Measurements from ENCODE around the gene TCAP. TPM values are rescaled to one million over a fixed set of nuclear protein-coding genes. Genes with fewer than 3 reads are reported as not detected.
"Not testable (repeated sequence)": the region's sequence is repeated elsewhere in the genome, so short reads cannot be mapped to it uniquely, and the experiment has no call there.

TCAP gene
- total RNA-seq, 1 donor from 2014 or later = 0.98 TPM

DNA sequence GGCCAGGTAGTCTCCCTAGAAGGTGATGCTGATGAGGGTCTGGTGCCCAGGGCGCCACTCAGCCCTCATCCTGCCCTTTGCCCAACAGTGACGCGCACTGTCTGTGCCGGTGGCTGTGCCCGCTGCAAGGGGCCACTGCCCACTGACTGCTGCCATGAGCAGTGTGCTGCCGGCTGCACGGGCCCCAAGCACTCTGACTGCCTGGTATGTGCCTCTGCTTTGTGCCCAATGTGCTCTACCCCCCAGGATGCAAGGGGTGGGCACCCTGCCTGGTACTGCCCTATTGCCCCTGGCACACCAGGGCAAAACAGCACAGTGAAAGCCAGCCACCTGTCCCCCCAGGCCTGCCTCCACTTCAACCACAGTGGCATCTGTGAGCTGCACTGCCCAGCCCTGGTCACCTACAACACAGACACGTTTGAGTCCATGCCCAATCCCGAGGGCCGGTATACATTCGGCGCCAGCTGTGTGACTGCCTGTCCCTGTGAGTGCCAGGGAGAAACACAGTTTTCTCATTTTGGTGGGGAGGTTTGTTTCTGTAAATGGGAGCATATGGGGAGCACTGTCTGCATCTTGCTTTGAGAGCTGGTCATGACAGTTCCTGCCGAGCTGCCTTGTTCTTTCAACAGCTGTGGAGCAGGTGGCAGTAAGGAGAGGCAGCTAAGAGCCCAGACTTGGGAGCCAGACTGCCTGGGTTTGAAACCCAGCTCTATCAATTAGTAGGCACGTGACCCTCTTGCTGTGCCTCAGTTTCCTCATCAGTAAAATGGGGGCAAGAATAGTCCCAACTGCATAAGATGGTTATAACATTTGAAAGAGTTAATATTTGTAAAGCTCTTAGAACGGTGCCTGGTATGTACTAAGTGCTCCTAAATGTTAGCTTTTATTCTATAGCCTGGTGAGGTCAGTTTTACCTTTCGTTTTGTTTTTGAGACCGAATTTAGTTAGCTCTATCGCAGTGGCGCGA is 45.1 kb downstream of the TCAP start:
- Histone ChIP-seq H3K4me1 (ENCODE audit: insufficient read depth, low read length) (peaks cover 3% of the 10 kb centered on the region), H3K27ac (ENCODE audit: low read depth, low read length) (no peak overlapping the region), H3K36me3 (ENCODE audit: insufficient read depth, low read length) (peaks cover 17% of the 10 kb centered on the region), H3K4me3 (ENCODE audit: insufficient read depth, low read depth, low read length) (no peak overlapping the region), H4K20me1 (ENCODE audit: insufficient read depth, low read length) (peaks cover 28% of the 10 kb centered on the region), H3K9me3 (ENCODE audit: insufficient read depth, low read depth, low read length) (no peaks in the 10 kb centered on the region), H3K27me3 (ENCODE audit: insufficient read depth, low read length) (no peaks in the 10 kb centered on the region), H3K9ac (ENCODE audit: low read length) (no peak overlapping the region), H3K4me2 (ENCODE audit: low read length) (no peak overlapping the region), H2AFZ (ENCODE audit: low read depth, low read length) (no peak overlapping the region), H3K79me2 (ENCODE audit: insufficient read depth, low read length) (peaks cover 13% of the 10 kb centered on the region)
- no peak for DNase-seq (ENCODE audit: low read depth)
- Mint-ChIP-seq H3K27me3 (ENCODE audit: low read depth, unreplicated experiment) (no peaks in the 10 kb centered on the region), H3K4me1 (ENCODE audit: low read depth, unreplicated experiment) (no peaks in the 10 kb centered on the region), H3K27ac (ENCODE audit: unreplicated experiment) (peak overlapping the region; percentile 58), H3K9me3 (ENCODE audit: unreplicated experiment) (no peaks in the 10 kb centered on the region), H3K4me3 (ENCODE audit: unreplicated experiment) (no peak overlapping the region), H3K36me3 (ENCODE audit: low read depth, unreplicated experiment) (peaks cover 13% of the 10 kb centered on the region)
- TF ChIP-seq EZH2 (IDR thresholded peaks at IDR 0.05; ENCODE audit: insufficient read depth, low read length) (no peak), CTCF (IDR thresholded peaks at IDR 0.05; ENCODE audit: insufficient read depth, low read depth, low read length) (no peak)
- no peak for FAIRE-seq

DNA sequence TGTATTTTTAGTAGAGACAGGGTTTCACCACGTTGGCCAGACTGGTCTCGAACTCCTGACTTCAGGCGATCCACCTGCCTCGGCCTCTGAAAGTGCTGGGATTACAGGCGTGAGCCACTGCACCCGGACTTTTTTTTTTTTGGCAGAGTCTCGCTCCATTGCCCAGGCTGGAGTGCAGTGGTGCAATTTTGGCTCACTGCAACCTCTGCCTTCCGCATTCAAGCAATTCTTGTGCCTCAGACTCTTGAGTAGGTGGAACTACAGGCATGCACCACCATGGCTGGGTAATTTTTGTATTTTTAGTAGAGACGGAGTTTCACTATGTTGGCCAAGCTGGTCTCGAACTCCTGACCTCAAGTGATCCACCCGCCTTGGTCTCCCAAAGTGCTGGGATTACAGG is 45.9 kb downstream of the TCAP start:
- not testable (repeated sequence) for H3K27ac Mint-ChIP-seq (ENCODE audit: unreplicated experiment); H3K4me3 Mint-ChIP-seq (ENCODE audit: unreplicated experiment); H3K4me1 ChIP-seq (ENCODE audit: insufficient read depth, low read length); H3K4me2 ChIP-seq (ENCODE audit: low read length); H2AFZ ChIP-seq (ENCODE audit: low read depth, low read length); H3K4me3 ChIP-seq (ENCODE audit: insufficient read depth, low read depth, low read length); FAIRE-seq; H3K27me3 ChIP-seq (ENCODE audit: insufficient read depth, low read length); H3K9me3 Mint-ChIP-seq (ENCODE audit: unreplicated experiment); H3K27me3 Mint-ChIP-seq (ENCODE audit: low read depth, unreplicated experiment); H3K4me1 Mint-ChIP-seq (ENCODE audit: low read depth, unreplicated experiment); H3K27ac ChIP-seq (ENCODE audit: low read depth, low read length); H3K9me3 ChIP-seq (ENCODE audit: insufficient read depth, low read depth, low read length); DNase-seq (ENCODE audit: low read depth); H3K79me2 ChIP-seq (ENCODE audit: insufficient read depth, low read length); H3K9ac ChIP-seq (ENCODE audit: low read length)
- H3K36me3 Mint-ChIP-seq (ENCODE audit: low read depth, unreplicated experiment) = peaks cover 13% of the 10 kb centered on the region
- peaks cover 17% of the 10 kb centered on the region for H3K36me3 ChIP-seq (ENCODE audit: insufficient read depth, low read length)
- H4K20me1 ChIP-seq (ENCODE audit: insufficient read depth, low read length) = peaks cover 20% of the 10 kb centered on the region

GRCh38 chr17:39711851-39712250 is 46.7 kb downstream of the TCAP start:
- H3K9me3 ChIP-seq (ENCODE audit: insufficient read depth, low read depth, low read length) = no peaks in the 10 kb centered on the region
- H3K4me1 Mint-ChIP-seq (ENCODE audit: low read depth, unreplicated experiment) = no peaks in the 10 kb centered on the region
- H3K4me3 ChIP-seq (ENCODE audit: insufficient read depth, low read depth, low read length) = no peak overlapping the region
- no peak overlapping the region for H3K9ac ChIP-seq (ENCODE audit: low read length)
- H3K27me3 Mint-ChIP-seq (ENCODE audit: low read depth, unreplicated experiment) = no peaks in the 10 kb centered on the region
- no peak overlapping the region for H2AFZ ChIP-seq (ENCODE audit: low read depth, low read length)
- H3K4me1 ChIP-seq (ENCODE audit: insufficient read depth, low read length) = no peaks in the 10 kb centered on the region
- no peaks in the 10 kb centered on the region for H3K9me3 Mint-ChIP-seq (ENCODE audit: unreplicated experiment)
- no peak overlapping the region for H3K4me3 Mint-ChIP-seq (ENCODE audit: unreplicated experiment)
- FAIRE-seq (no peak), DNase-seq (ENCODE audit: low read depth) (no peak)
- H3K27ac ChIP-seq (ENCODE audit: low read depth, low read length) = no peak overlapping the region
- H3K36me3 Mint-ChIP-seq (ENCODE audit: low read depth, unreplicated experiment) = peaks cover 13% of the 10 kb centered on the region
- H3K27ac Mint-ChIP-seq (ENCODE audit: unreplicated experiment) = no peak overlapping the region
- H3K27me3 ChIP-seq (ENCODE audit: insufficient read depth, low read length) = no peaks in the 10 kb centered on the region
- peaks cover 12% of the 10 kb centered on the region for H4K20me1 ChIP-seq (ENCODE audit: insufficient read depth, low read length)
- H3K4me2 ChIP-seq (ENCODE audit: low read length) = no peak overlapping the region
- TF ChIP-seq EZH2 (IDR thresholded peaks at IDR 0.05; ENCODE audit: insufficient read depth, low read length) = no peak
- no peak for TF ChIP-seq CTCF (IDR thresholded peaks at IDR 0.05; ENCODE audit: insufficient read depth, low read depth, low read length)
- peaks cover 17% of the 10 kb centered on the region for H3K36me3 ChIP-seq (ENCODE audit: insufficient read depth, low read length)
- no peaks in the 10 kb centered on the region for H3K79me2 ChIP-seq (ENCODE audit: insufficient read depth, low read length)

Data from astrocyte (in vitro differentiated cells and primary cell).